SK-N-MC (cell line): ENCODE results near the gene PRSS35.
"Not testable (repeated sequence)": the region's sequence is repeated elsewhere in the genome, so short reads cannot be mapped to it uniquely, and the experiment has no call there.

Source experiments
- DNase-seq: peaks from one replicate; pipeline ENCODE4 v3.0.0-alpha.2; 2011; ENCODE audit warnings: low read depth, low spot score
- H3K27ac ChIP-seq: fragments of 200-600 bp; sonication (generic); 2 replicates; pipeline ENCODE4 v1.5.1; 2016; ENCODE audit warnings: mixed run types
- H3K36me3 ChIP-seq: fragments of 200-600 bp; sonication (generic); 2 replicates; pipeline ENCODE4 v1.6.1; 2017; ENCODE audit warnings: antibody characterized with exemption, low read length, mixed read lengths; ENCODE audit not compliant: insufficient read depth
- H3K4me3 ChIP-seq: fragments of 200-600 bp; sonication (generic); 2 replicates; pipeline ENCODE4 v1.5.1; 2016
- H3K9ac ChIP-seq: fragments of 200-600 bp; sonication (generic); 2 replicates; pipeline ENCODE4 v1.8.0; 2017; ENCODE audit warnings: mixed run types, mixed read lengths; ENCODE audit not compliant: insufficient read length
- H3K9me3 ChIP-seq: fragments of 200-600 bp; sonication (generic); 2 replicates; pipeline ENCODE4 v1.6.1; 2017; ENCODE audit warnings: low read depth, mild to moderate bottlenecking, antibody characterized with exemption, low read length, moderate library complexity, mixed read lengths
- EZH2 ChIP-seq: fragments of 200-600 bp; sonication (generic); IDR thresholded peaks from one replicate; pipeline ENCODE4 v1.6.1; 2017; ENCODE audit warnings: antibody characterized with exemption
- FOXP2 ChIP-seq: optimal IDR thresholded peaks from 2 replicates; pipeline ENCODE3; 2011; ENCODE audit warnings: mild to moderate bottlenecking, moderate library complexity; ENCODE audit not compliant: insufficient read depth; ENCODE audit errors: extremely low read length, control extremely low read depth
- POLR2AphosphoS5 ChIP-seq: IDR thresholded peaks from 2 replicates; pipeline ENCODE4 v1.6.1; 2012; ENCODE audit warnings: mild to moderate bottlenecking, low read depth, low read length, borderline replicate concordance

Gene PRSS35

DNA sequence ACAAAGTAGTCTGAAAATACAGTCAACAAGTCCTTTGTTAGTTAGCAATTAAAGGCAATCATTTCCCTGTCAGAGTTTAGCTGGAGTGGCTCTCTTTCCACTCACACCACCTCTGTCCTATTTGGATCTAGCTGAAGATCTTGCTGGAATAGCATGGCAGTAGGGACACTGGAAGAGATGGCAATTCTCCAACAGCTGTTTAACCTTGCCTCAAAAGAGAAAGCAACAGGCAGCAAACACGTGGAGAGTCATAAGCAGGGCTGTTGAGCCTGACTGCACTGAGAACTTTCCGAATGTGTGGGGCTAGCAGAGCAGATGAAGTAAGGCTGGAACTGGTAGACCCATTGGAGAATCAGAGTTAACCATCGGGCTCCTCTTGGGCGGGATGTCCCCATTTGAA, 38.0 kb upstream of the PRSS35 start:
- TF ChIP-seq EZH2 (no peak), POLR2AphosphoS5 (no peak), FOXP2 (no peak)
- Histone ChIP-seq H3K4me3 (no peak overlapping the region), H3K9me3 (no peaks in the 10 kb centered on the region), H3K36me3 (no peaks in the 10 kb centered on the region), H3K27ac (no peak overlapping the region), H3K9ac (no peak overlapping the region)
- DNase-seq = no peak

DNA sequence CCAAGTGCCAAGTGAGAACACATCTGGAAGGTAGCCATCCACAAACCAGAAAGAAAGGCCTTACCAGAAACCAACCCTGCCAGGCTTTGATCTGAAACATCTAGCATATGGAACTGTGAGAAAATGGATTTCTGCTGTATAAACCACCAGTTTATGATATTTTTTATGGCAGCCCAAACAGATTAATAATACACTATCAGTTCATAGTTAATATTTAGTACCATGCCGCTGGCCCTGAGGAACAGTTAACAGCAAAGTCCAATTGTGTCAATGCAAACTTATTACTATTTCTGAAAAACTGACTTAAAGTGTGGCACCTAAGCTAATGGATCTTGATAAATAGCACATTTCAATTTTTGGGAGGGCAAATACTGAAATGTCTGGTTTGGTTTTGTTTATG, 35.4 kb upstream of the PRSS35 start:
- no peak for TF ChIP-seq POLR2AphosphoS5
- TF ChIP-seq FOXP2 = no peak
- TF ChIP-seq EZH2 = no peak
- H3K27ac ChIP-seq = no peak overlapping the region
- H3K9ac ChIP-seq = no peak overlapping the region
- H3K9me3 ChIP-seq = no peaks in the 10 kb centered on the region
- H3K36me3 ChIP-seq = no peaks in the 10 kb centered on the region
- DNase-seq = no peak
- H3K4me3 ChIP-seq = no peak overlapping the region

DNA sequence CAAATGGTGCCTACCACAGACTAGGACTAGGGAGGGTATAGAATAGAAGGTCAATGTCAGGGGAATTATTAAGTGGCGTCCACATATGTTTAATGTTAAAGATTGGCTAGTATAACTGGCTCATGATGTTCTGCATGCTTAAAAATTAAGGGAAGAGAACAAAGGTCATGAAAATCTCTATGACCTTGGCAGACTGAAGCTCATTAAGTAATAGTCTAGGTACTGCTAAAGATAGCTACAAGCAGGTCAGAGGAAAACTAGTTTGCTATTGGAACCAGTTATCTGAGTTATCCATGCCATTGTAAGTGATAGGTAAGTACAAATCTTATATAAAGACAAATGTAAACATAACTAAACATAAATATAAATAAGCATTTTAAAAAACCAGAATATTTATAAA, 32.9 kb upstream of the PRSS35 start:
- no peak overlapping the region for H3K4me3 ChIP-seq
- H3K27ac ChIP-seq = no peak overlapping the region
- TF ChIP-seq POLR2AphosphoS5 = no peak
- TF ChIP-seq FOXP2 = no peak
- no peak for TF ChIP-seq EZH2
- H3K36me3 ChIP-seq = no peaks in the 10 kb centered on the region
- DNase-seq = no peak
- H3K9ac ChIP-seq = no peak overlapping the region
- no peaks in the 10 kb centered on the region for H3K9me3 ChIP-seq

GRCh38 chr6:83480470-83480869, 31.9 kb upstream of the PRSS35 start:
- Histone ChIP-seq H3K9me3 (no peaks in the 10 kb centered on the region), H3K4me3 (no peak overlapping the region), H3K36me3 (no peaks in the 10 kb centered on the region), H3K27ac (no peak overlapping the region), H3K9ac (no peak overlapping the region)
- DNase-seq = no peak
- TF ChIP-seq EZH2 (no peak), FOXP2 (no peak), POLR2AphosphoS5 (no peak)

GRCh38 chr6:83481938-83482337, 30.4 kb upstream of the PRSS35 start:
- not testable (repeated sequence) for DNase-seq, H3K9me3 ChIP-seq, H3K9ac ChIP-seq, H3K36me3 ChIP-seq, H3K27ac ChIP-seq, H3K4me3 ChIP-seq

DNA sequence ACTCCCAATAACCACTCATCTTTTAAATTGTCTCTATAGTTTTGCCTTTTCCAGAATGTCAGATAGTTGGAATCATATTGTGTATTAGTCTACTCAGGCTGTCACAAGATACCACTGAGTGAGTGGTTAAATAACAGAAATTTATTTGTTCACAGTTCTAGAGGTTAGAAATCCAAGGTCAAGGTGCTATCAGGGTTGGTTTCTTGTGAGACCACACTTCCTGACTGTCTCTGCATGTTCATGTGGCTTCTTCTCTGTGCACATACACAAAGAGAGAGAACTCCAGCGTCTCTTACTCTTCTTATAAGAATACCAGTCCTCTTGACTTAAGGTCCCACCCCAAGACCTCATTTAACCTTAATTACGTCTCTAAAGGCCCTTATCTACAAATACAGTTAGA, 23.9 kb upstream of the PRSS35 start:
- DNase-seq = no peak
- no peak overlapping the region for H3K9ac ChIP-seq
- H3K4me3 ChIP-seq = no peak overlapping the region
- no peaks in the 10 kb centered on the region for H3K9me3 ChIP-seq
- no peak for TF ChIP-seq EZH2
- TF ChIP-seq FOXP2 = no peak
- TF ChIP-seq POLR2AphosphoS5 = no peak
- H3K27ac ChIP-seq = no peak overlapping the region
- H3K36me3 ChIP-seq = no peaks in the 10 kb centered on the region

DNA sequence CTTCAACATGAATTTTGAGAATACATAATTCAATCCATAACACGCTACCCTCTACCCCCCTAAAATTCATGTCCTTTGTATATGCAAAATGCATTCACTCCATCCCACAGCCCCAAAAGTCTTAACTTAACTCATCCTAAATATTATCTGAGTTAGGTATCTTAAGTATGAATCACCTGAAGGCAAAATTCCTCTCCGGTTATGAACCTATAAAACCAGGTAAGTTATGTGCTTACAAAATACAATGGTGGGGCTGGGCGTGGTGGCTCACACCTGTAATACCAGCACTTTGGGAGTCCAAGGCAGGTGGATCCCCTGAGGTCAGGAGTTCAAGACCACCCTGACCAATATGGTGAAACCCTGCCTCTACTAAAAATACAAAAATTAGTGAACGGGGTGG, 23.5 kb upstream of the PRSS35 start:
- no peaks in the 10 kb centered on the region for H3K36me3 ChIP-seq
- no peaks in the 10 kb centered on the region for H3K9me3 ChIP-seq
- H3K9ac ChIP-seq = no peak overlapping the region
- DNase-seq = no peak
- H3K4me3 ChIP-seq = no peak overlapping the region
- TF ChIP-seq FOXP2 (no peak), POLR2AphosphoS5 (no peak), EZH2 (no peak)
- no peak overlapping the region for H3K27ac ChIP-seq

GRCh38 chr6:83490217-83490807, 22.0 kb upstream of the PRSS35 start:
- no peak overlapping the region for H3K4me3 ChIP-seq
- H3K9ac ChIP-seq = no peak overlapping the region
- no peaks in the 10 kb centered on the region for H3K9me3 ChIP-seq
- DNase-seq = no peak
- TF ChIP-seq FOXP2 (no peak), EZH2 (no peak), POLR2AphosphoS5 (no peak)
- no peak overlapping the region for H3K27ac ChIP-seq
- no peaks in the 10 kb centered on the region for H3K36me3 ChIP-seq

- no peaks in the 10 kb centered on the region for H3K9me3 ChIP-seq
- TF ChIP-seq POLR2AphosphoS5 (no peak), EZH2 (no peak), FOXP2 (no peak)
- DNase-seq = no peak
- no peak overlapping the region for H3K9ac ChIP-seq
- H3K4me3 ChIP-seq = no peak overlapping the region
- H3K36me3 ChIP-seq = no peaks in the 10 kb centered on the region
- no peak overlapping the region for H3K27ac ChIP-seq
These were observed 7.0 kb upstream of the PRSS35 start for GRCh38 chr6:83505356-83505755.
